Stimulated activated CD8-positive, alpha-beta memory T cell treated with anti-CD3 and anti-CD28 coated beads, Interleukin-2, amount 100 ng/mL, for 1 hour (primary cell): ENCODE data around the gene CEP72.
"Not testable (repeated sequence)": the region's sequence is repeated elsewhere in the genome, so short reads cannot be mapped to it uniquely, and the experiment has no call there.

Source experiments
- DNase-seq, 2 donors: peaks; one replicate each; pipeline ENCODE4 v3.0.0-alpha.2; 2020; ENCODE audit warnings: low read depth in 2 of 2

The CEP72 gene

DNA sequence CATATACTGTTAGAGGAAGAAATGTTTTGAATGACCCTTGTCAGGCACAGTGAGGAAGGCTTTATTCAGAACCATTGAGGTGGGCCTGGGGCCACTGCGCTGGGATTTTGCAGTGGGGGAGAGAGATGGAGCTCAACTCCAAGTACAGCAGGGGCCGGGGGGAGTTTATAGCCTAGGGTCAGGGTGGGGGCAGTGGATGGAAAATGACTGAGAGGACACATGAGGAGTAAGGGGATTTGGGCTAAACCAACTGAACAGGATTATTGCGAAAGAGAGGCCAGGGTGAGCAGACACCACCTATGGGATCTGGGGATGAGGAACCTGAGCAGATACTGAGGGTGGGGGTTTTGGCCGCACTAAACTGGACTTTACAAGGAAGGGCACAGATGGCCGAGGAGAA, 6.3 kb downstream of the CEP72 start:
- no peak for DNase-seq

DNA sequence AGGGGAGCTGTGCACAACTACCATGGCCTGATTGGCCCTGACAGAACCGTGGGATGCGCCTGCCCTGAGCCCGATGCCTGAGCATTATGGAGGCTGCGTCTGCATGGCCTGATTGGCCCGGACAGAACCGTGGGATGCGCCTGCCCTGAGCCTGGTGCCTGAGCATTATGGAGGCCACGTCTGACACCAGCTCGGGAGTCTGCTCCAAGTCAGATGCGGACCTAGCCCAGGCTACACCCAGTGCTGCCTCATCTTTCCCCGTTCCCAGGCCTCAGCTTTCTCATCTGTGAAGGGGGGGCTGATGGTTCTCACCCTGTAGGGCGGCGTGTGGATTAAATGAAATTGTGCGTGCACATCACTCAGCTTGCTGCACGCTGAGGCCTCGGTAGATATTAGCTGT, 7.3 kb downstream of the CEP72 start:
- no peak for DNase-seq

DNA sequence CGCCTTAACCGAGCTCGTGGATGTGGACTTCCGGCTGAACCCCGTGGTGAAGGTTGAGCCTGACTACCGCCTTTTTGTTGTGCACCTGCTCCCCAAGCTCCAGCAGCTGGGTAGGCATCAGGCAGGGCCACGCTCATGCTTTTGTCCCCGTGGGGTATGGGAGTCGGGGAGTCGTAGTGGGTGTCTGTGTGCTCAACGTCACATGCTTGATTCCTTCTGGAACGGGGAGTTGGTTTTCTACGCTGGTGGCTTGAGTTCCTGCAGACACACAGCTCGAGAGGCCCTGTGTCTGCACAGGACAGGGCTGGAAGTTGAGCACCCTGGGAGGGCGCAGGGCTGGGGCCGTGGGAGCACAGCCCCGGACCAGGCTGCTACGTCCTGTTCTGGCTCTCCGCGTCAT, 8.0 kb downstream of the CEP72 start:
- no peak for DNase-seq

- DNase-seq = no peak
Measured at GRCh38 chr5:620586-621180, 8.5 kb downstream of the CEP72 start.

DNA sequence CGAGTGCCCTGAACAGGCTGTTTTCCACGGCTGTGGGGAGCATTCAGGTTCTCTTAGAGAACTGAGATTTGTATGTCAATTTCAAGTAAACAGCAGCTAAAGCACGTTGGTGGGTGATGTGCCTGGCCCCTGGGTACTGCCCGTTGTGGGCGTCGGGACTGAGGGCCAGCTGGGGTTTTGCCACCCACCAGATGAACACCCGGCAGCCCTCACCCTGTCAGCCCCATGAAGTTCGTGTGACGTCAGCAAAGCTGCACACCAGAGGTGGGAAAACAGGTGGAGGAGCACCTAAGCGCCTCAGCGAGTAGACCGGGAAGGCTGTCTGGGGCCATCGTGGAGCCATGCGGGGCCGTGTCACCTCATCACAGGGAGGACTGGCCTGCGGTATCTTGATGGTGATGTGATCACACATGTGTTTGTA, 9.2 kb downstream of the CEP72 start:
- DNase-seq = no peak

DNA sequence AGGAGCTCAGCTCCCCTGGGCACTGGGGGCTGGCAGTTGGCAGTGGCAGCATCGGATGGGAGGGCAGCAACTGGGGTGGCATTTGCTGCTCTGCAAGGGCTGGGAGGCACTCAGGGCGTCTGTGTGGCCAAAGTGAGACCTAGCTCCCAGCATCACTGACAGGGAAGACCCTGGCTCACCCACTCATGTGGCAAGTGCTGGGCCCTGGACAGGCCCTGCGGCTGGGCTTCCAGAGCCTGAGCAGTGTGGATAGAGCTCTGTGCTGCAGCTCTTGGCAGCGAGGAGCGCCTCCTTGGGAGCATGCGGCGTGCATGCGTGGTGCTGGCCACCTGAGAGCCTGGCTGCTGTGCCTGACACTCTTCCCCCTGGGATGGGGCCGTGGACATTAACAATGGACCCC, 10.2 kb downstream of the CEP72 start:
- no peak for DNase-seq

DNA sequence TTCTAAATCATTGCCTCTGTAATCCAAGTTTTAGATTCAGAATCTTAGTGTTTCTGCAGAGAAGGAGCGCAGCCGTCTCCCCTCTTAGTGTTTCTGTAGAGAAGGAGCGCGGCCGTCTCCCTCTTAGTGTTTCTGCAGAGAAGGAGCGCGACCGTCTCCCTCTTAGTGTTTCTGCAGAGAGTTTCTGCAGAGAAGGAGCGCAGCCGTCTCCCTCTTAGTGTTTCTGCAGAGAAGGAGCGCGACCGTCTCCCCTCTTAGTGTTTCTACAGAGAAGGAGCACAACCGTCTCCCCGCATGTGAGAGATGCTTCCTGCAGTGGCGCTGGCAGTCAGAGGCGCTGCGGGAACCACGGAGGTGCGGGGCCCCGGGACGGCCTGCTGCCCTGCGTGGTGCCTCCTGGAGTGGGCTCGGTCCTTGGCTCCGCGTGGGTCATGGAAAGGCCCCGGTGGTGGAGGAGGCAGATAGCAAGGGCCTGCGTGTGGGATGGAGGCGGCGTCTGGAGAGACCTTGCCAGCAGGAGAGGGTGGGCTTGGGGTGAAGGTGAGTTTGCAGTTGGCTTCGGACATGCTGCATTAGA, 10.9 kb downstream of the CEP72 start:
- DNase-seq = no peak

DNA sequence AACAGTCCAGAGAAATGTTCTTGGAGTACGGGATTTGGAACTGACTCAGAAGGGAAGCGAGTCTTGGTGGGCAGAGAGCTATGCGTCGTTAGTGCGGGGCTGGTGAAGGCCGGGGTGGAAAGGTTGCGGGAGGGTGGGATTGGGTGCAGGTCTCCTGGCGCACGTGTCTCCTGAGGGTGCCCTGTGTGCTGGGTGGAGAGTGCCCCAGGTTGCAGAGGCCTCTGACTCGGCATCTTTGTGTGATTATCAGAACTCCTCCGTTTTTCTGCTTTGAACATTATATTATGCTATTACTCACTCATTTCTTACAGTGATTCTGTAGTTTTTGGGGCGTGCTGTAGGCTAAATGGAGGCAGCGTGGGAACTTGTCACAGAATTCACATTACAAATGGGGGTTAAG, 11.4 kb downstream of the CEP72 start:
- DNase-seq = no peak

GRCh38 chr5:624118-624950, 12.2 kb downstream of the CEP72 start:
- no peak for DNase-seq

DNA sequence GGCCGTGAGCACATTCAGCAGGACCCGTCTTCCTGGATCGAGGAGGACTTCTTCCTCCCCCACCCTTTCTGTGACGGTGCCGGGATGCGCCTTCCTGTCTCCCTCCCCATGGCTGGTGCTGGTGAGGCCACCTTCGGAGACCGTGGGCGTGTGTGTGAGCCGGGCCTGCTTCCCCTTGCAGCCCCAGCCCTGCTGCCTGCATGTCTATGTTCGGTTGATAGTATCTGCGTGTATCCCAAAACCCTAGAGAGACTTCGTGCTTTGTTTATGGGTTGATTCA, 12.8 kb downstream of the CEP72 start:
- DNase-seq = no peak

- DNase-seq = no peak
Measured at GRCh38 chr5:625516-625915, 13.4 kb downstream of the CEP72 start.

DNA sequence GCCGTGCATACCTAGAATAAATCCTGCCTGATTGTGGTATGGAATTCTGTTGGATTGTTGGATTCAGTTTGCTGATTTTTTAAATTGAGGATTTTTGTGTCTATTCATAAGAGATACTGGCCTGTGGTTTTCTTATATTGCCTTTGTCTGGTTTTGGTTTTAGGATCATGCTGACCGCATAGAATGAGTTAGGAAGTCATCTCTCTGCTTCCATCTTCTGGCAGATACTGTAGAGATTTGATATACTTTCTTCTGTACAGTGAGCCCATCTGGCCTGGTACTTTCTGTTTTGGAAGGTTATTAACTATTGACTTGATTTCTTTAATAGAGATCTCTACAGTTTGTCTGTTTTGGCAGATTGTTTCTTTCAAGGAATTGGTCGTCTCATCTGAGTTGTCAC, 14.7 kb downstream of the CEP72 start:
- no peak for DNase-seq

GRCh38 chr5:627840-628239, 15.7 kb downstream of the CEP72 start:
- no peak for DNase-seq

DNA sequence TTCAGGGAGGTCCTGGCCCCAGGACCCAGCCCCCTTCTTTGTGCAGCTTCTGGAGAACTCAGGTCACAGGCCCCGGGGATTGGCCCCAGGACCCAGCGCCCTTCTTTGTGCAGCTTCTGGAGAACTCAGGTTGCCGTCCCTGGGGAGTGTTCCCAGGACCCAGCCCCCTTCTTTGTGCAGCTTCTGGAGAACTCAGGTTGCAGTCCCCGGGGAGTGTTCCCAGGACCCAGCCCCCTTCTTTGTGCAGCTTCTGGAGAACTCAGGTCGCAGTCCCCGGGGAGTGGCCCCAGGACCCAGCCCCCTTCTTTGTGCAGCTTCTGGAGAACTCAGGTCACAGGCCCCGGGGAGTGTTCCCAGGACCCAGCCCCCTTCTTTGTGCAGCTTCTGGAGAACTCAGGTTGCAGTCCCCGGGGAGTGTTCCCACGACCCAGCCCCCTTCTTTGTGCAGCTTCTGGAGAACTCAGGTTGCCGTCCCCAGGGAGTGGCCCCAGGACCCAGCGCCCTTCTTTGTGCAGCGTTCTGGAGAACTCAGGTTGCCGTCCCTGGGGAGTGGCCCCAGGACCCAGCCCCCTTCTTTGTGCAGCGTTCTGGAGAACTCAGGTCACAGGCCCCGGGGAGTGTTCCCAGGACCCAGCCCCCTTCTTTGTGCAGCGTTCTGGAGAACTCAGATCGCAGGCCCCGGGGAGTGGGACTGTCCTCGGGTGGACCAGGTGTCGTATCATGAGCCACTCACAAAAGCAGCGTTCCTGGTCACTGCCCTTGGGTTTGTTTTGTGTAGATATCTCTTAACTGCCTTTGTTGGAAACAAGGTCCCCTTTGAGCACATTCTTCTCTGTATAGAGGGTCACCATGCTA, 16.4 kb downstream of the CEP72 start:
- not testable (repeated sequence) for DNase-seq

GRCh38 chr5:633501-633955, 21.4 kb downstream of the CEP72 start:
- DNase-seq = no peak

GRCh38 chr5:634191-634590, 22.1 kb downstream of the CEP72 start:
- DNase-seq = no peak

DNA sequence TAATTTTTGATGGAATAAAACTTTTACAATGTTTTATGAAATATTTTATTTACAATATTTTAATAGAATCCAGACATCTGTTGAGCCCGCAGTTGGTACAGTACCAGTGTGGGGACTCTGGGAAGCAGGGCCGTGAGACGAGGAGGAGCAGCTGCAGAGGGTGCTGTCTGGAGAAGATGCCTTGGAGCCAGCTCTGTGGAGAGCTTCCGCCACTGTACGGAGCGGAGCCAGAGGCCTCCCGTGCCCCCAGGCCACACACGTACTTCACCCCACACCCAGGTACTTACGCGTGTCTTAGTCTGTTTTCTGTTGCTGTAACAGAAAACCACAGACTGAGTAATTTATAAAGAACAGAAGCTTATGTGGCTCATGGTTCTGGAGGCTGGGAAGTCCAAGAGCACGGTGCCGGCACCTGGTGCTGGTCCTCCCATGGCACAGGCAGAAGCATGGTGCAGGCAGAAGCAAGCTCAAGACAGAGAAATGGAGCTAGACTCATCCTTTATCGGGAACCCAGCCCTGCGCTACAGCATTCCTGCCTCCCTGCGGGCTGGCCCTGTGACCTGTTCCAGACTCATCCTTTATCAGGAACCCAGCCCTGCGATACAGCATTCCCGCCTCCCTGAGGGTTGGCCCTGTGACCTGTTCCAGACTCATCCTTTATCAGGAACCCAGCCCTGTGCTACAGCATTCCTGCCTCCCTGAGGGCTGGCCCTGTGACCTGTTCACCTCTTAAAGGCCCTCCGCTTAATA, 23.3 kb downstream of the CEP72 start:
- DNase-seq = no peak

DNA sequence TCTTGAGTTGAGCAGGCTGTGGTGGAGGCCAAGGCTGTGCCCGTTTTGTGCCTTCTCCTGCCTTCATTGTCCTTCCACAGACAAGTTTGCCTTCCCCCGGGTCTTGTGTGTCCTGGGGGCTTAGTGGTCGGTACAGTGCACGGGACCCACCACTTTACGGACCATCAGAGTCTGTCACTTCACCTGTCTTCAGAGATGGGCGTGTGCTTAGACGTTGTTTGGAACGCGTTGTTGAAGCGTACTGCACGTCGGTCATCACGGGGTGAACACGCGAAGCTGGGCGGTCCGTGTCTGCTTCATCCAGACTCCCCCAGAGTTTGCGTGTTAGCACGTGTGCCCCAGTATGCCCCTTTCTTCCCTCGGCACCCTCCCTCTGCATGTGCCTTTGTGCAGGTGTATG, 24.8 kb downstream of the CEP72 start:
- no peak for DNase-seq

GRCh38 chr5:637581-638450, 25.7 kb downstream of the CEP72 start:
- no peak for DNase-seq

DNA sequence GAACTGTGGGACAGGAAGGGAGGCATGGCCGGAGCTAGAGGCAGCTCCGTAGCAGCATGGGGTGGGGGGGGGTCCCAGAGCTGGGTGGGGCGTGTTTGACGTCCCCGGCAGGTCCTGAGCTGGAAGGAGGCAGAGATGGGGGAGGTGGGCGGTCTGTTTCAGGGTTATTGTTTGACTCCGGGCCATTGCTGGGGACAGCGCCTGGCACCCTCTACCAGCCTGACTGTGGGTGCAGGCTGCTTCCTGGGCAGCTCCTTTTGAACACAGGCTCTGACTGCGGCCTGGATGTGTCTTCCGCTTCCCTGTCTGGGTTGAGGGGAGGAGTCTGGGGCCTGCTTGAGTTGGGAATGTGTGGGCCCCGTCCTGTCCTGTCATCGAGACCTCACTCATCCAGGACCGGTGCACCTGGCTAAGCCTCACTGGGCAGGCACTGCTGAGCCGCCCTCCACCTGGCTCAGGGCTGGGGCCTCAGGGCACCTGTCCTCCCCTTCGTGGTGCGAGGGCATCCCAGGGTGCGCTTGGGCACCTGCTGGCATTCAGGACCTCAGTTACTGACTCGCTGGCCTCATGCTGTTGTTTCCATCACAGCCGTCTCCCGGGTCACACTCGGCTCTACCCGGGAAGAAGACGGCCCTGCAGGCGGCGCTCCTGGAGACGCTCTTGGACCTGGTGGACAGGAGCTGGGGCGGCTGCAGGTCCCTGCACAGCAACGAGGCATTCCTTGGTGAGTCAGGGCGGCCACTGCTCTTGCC, 26.5 kb downstream of the CEP72 start:
- no peak for DNase-seq
